NOMO-1 treated with DMSO at 0.1 percent for 48 hours (cell line): ENCODE measurements around the gene FHOD3.
"Not testable (repeated sequence)": the region's sequence is repeated elsewhere in the genome, so short reads cannot be mapped to it uniquely, and the experiment has no call there.

Experiments
- DNase-seq: peaks from one replicate; lab custom pipeline; 2025; ENCODE audit not compliant: unreplicated experiment; lab: John Stamatoyannopoulos, UW

Gene FHOD3

GRCh38 chr18:36719630-36720029 lies 422.1 kb downstream of the FHOD3 start:
- no peak for DNase-seq

- DNase-seq: not testable (repeated sequence)
Measured at GRCh38 chr18:36721351-36721750, 423.8 kb downstream of the FHOD3 start.

DNA sequence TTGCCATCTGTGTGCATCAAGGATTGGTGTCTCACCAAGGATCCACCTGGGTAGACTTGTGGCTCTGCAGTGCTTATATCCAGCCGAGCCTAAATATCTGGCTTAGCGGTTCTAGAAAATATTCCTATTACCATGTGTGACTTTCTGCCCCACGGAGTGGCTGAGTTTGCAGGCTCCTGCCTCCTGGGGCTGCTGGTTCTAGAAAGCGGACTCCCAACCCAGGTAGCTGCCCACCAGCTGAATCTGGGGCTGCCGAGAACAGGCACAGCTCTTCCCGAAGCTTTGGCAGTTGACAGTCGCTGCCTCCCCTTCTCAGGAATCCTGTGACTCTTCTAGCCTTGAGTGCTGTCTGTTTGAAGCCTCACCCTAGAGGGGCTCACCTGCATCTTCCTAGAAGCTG lies 426.7 kb downstream of the FHOD3 start:
- no peak for DNase-seq

DNA sequence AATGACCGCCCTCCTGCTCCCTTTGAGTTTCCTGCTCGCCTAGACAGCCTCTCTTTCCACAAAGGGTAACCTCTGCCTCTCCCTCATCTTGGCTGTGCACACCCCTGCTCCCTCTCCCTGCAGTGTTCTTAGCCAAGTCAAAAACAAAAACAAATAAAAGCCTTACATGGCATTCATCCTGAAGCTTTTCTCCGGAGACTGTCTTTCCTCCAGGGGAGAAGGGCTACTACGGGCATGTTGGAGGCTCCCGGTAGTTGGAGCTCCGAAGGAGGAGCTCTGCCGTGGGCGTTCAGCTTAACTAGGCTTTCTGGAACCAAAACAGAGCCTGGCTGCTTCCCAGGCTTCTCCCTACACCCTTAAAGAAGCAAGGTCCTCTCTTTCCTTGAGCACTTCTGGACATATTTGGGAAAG lies 427.1 kb downstream of the FHOD3 start:
- DNase-seq: no peak

DNA sequence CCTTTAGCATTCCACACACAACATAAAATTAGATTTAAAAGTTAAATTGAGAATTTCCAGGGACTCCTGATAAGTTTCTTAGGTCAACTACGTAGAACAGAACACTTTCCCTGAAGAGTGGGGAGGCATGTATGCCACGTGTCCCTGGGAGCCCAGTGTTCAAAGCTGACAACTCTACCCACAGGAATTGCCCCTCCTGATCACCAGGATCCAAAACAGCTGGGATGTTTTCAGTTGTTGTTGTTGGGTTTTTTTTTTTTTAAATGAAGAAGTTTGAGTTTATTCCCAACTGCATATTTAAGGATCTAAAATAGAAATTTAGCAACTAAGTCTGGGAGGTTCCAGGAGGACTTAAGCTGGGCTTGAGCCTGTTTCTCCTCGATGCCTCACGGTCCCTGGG lies 430.8 kb downstream of the FHOD3 start:
- no peak for DNase-seq

DNA sequence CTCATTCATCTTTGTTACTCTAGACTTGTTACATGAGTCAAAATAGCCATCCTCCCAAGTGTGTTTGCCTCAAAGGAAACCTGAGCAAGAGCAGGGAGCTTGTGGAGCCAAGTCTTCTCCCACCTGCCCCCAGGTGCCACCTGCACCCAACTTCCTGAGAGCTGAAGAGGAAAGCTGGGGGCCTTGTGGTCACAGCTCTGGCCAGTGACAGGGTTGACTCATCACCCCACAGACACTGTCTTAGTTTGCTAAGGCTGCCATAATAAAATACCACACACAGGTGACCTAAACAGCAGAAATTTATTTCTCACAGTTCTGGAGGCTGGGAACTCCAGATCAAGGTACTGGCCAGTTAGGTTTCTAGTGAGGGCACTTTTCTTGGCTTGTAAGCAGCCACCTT lies 431.7 kb downstream of the FHOD3 start:
- no peak for DNase-seq

DNA sequence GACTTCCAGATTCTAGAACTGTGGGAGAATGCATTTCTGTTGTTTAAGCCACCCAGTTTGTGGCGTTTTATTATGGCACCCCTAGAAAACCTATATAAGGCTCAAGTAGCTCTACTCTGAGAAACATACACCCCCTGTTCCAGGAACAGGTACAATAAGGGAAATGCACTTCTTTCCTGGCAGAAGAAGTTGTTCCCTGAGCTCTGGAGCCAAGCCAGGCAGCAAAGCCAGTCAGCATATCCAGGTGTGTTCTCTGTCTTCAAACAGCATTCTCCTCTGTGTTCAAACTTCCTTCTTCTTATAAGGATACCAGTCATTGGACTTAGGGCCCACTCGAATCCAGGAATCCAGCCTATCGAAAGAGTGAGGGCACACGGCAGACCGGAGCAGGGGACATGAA lies 434.8 kb downstream of the FHOD3 start:
- DNase-seq: no peak

- no peak for DNase-seq
Measured at GRCh38 chr18:36733150-36733549, 435.6 kb downstream of the FHOD3 start.

DNA sequence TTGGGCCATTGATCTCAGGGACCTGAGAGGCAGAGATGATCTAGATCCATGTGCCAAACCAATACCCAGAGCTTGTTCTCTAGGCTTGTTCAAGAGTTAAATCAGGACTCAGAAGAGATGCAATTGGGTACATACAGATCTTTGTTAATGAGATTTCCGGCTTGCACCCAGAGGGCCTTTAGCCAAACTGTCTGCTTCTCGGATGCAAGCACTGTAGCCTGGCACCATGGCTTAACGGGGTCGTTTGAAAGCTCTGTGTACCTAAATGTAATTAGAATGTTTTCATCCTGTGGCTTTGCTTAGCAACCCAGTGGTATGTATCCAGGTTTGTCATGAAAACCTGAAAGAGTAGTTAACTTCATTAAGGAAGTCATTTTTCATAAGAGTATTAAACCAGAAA lies 437.1 kb downstream of the FHOD3 start:
- DNase-seq: no peak

- DNase-seq: no peak
Measured at GRCh38 chr18:36735130-36735529, 437.6 kb downstream of the FHOD3 start.

DNA sequence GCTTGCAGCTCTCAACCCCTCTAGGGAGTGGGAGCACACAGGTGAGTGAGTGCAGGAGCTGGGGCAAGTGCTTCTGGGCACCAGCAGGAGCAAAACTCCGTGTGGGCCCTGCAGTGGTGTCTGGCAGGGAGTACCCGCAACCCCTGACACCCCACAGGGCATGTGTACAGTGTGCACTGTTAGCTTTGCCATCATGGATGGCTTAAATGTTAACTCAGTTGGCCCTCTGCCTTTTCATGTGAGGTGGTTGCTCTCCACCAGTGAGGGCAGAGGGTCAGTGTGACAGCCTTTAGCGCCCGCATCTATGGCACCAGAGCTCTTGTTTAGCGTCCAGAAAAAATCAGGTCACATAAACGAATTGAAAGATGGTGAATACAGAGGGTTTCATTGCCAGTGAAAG lies 438.6 kb downstream of the FHOD3 start:
- no peak for DNase-seq

DNA sequence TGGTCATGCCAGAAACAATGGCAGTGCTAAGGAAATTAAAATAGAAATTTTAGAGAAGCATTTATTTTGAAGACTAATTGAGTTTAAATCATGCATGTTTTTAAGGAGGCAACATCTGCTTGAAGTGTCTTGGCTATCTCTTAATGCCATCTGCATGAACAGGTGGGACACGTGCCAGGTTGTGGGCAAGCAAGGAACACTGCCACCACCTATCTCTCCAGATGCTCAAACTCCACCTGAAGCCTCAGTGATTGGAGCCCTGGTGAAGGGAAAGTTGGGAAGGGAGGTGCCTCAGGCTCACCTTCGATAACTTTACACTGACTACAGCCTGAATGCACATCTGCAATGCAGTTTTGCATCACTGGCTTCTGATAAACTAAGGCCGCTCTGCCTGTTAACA lies 439.8 kb downstream of the FHOD3 start:
- DNase-seq: no peak

DNA sequence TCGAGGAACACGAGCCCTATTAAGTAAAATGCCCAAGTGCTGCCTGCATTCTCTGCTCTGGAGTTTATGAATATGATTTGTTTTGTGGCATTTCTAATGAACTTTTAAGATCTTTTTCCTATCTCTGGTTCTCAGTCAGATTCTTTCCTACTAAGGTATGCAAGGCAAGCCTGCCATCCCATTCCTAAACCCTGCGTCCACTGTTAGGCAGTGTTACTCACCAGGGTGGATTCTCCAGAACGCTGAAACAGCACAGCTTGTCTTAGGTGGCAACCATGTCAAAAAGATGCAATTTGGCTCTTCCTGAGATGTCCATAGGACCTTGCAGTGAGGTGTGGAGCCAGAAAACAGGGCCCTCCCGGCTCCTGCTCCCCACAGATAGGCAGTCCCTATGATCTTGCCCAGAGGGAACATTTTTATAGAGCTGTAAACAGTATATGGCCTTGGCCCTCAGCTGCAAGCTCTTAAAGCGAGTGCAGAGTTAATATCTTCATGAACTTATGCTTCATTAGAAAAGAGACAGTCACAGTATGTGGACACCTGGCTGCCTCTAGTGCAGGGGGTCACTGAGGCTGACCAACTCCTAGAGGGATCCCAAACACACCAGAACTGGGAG lies 446.9 kb downstream of the FHOD3 start:
- no peak for DNase-seq

DNA sequence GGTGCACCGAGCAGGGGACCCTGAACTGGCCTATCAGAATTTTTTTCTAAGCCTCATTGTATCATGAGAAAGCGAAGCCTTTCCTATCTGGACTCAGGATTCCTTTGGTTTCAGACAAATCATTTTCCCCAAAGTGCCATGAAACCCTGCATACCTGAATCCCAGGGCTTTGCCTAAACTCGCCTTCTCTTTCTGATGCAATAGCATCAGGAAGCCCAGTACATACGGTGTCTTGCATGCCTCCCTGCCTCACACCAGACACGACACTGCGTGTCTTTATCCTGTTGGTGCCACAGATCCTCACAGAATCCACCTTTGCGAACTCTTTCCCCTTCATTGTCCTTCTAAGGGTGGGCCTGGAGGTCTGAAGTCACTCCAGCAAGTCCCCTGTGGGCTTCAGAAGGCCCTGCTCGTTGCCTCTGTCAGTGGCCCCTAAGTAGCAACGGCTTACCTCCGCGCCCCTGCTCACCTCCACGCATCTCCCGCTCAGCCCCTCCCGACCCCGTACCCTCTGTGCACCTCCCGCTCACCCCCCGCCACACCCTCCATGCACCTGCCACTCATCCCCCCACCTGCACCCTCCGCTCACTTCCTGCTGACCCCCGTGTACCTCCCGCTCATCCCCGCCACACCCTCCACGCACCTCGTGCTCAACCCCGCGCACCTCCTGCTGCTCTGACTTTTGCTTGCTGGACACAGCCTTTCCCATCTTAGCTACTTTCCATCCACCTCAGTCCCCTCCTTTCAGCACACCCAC lies 447.9 kb downstream of the FHOD3 start:
- DNase-seq: no peak

GRCh38 chr18:36752929-36753865 lies 455.7 kb downstream of the FHOD3 start:
- no peak for DNase-seq

DNA sequence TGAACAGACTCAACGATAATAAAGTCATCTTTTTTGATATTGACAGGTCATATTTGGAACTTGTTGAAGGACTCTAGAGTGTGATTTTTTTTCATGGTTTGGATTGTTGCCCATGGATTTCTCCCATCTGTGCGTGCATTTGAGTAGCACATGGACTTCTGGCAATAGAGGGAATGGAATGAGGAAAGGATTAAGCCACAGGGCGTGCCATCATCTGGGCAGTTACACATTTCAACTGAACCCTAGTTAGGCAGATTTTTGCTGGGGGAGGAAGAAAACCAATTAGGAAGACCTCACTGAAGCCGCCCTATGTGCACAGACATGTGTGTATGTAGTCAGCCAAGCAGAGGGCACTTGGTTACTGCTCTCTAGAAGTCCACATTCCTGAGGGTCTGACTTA lies 458.7 kb downstream of the FHOD3 start:
- DNase-seq: no peak

GRCh38 chr18:36757081-36757480 lies 459.6 kb downstream of the FHOD3 start:
- DNase-seq: peak; percentile 3

GRCh38 chr18:36757991-36758390 lies 460.5 kb downstream of the FHOD3 start:
- no peak for DNase-seq

GRCh38 chr18:36758623-36759022 lies 461.1 kb downstream of the FHOD3 start:
- no peak for DNase-seq

DNA sequence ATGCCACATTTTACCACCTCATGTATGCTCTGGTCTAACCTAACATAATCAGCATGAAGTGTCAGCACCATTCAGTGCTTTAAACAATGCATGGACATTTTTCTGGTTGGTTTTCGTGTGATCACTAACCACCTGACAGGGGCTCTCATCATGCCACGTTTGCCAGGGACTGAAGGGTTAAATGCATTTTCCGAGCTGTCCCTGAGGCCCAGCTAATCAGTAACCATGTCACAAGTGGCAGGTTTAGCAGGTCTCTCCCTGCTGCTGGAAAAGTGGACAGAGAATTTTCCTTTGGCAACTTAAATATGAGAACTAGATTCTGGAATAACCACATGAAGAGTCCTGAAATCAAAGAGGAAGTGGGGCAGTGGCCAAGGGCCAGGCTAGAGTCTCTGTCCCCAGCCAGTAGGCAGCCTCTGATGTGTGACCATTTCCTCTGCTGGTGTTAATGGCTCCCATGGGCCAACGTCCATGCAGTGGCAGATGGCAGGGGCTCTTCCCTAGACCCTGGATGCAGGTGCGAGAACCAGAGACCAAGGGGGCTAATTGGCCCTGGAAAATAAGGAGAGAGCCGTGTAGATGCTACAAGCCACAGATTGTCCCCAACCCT lies 461.8 kb downstream of the FHOD3 start:
- DNase-seq: no peak

- no peak for DNase-seq
Measured at GRCh38 chr18:36760598-36760997, 463.1 kb downstream of the FHOD3 start.
